HG02610 (cell line): Measurements from ENCODE around the gene VCL.
"Not testable (repeated sequence)": the region's sequence is repeated elsewhere in the genome, so short reads cannot be mapped to it uniquely, and the experiment has no call there.

ENCODE experiments used
- ATAC-seq: cut with Tn5 transposase; IDR thresholded peaks from one replicate; pipeline ENCODE4 v1.9.1; 2021; ENCODE audit warnings: mild to moderate bottlenecking, moderate library complexity; ENCODE audit not compliant: unreplicated experiment

The VCL gene

GRCh38 chr10:74099420-74099819 lies 101.5 kb downstream of the VCL start:
- ATAC-seq: no peak

GRCh38 chr10:74099836-74100235 lies 101.9 kb downstream of the VCL start:
- no peak for ATAC-seq

DNA sequence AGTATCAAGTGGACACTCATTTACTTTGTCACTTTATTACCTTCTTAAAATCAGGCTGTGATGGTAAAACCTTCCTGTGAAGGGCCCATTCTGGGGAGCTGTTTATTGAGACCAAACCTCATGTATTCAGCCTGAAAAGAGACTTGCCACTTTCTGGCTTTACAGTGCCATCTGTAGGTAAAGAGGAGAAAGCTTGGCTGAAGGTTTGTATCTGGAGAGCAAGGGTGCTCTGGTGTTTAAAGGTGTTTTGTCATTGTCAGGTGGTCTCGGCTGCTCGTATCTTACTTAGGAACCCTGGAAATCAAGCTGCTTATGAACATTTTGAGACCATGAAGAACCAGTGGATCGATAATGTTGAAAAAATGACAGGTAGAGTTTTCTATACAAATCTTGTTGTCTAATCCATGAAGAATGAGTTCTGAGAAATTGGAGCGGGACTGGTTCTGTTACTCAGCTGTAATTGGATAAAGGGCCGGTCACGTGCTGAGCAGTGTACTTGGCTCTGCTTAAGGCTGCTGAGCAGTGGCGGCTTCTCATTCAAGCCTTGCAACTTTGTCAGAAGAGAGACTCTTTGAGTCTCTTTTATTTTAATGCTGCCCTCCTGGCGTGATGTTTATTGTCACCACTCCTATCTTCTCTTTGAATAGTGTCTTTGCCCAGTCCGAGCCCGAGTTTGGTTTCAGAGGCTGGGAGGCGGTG lies 105.8 kb downstream of the VCL start:
- no peak for ATAC-seq

DNA sequence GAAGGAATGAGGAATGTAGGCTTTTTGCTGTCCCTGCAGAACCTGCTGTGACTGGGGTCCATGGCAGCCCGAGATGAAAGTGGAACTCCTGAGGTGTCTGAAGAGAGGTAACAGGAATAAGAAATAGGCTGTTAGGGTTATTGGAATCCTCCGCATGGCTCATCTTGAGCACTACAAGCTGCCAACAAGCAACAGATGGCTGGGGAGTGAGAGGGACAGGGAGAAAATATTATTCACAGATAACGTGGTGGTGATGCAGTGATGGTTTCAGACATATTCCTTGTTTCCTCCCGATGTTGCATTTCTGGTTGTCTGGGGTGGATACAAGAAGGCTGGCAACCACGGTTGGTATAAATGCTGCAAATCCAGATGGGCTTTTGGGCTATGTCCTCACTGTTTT lies 106.6 kb downstream of the VCL start:
- ATAC-seq: no peak

DNA sequence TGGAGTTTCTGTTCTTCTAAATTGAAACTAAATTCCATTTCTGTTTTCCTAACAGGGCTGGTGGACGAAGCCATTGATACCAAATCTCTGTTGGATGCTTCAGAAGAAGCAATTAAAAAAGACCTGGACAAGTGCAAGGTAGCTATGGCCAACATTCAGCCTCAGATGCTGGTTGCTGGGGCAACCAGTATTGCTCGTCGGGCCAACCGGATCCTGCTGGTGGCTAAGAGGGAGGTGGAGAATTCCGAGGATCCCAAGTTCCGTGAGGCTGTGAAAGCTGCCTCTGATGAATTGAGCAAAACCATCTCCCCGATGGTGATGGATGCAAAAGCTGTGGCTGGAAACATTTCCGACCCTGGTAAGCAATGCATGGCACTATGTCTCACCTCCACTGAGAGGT lies 107.1 kb downstream of the VCL start:
- ATAC-seq: no peak

DNA sequence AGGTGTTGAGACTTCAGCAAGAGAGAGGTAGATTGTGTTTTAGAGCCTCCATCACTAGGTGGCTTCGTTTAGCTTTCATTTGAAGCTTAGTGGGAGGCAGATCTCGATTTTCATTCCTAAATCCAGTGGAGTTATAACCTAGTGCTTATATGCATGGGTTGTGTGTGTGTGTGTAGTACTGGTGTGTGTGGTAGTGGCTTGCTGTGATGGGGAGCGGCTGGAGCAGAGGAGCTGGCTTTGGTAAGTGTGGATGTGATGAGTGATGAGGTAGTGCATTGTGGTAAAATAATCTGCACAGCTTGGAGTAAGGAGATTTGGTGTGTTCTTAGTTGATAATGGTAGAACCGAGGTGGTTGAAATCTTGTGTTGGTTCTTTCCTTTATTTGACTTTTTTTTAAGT lies 109.5 kb downstream of the VCL start:
- ATAC-seq: no peak

GRCh38 chr10:74109452-74109851 lies 111.5 kb downstream of the VCL start:
- no peak for ATAC-seq

DNA sequence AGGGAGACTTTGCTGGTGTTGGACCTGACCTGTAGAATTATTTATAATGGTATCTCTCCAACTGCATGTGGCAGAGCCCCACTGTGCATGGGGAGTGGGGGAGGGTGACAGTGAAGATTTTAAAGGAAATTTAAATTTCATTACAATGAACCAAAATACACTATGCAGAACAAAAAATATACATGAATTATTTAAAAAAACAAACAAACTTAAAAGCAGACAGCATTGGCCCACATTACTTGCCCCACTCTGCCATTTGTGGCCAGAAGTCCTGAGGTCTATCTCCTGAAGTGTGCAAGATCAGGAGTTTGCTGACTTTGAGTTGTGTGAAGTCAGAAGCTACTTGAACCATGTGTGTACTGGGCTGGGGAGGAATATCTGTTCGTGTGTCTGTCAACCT lies 112.2 kb downstream of the VCL start:
- no peak for ATAC-seq

DNA sequence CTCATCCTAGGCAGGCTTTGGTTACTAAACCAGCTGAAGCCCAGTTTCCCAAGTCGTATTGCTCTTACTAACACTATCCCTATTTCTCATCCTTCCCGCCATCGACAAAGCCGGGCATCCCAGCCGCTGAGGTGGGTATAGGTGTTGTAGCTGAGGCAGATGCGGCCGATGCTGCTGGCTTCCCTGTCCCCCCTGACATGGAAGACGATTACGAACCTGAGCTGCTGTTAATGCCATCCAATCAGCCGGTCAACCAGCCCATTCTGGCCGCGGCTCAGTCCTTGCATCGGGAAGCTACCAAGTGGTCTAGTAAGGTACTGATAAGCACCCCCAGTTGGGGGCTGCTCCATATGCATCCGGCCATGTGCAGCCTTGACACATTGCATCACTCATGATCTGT lies 113.9 kb downstream of the VCL start:
- no peak for ATAC-seq

GRCh38 chr10:74113546-74113945 lies 115.6 kb downstream of the VCL start:
- ATAC-seq: no peak

DNA sequence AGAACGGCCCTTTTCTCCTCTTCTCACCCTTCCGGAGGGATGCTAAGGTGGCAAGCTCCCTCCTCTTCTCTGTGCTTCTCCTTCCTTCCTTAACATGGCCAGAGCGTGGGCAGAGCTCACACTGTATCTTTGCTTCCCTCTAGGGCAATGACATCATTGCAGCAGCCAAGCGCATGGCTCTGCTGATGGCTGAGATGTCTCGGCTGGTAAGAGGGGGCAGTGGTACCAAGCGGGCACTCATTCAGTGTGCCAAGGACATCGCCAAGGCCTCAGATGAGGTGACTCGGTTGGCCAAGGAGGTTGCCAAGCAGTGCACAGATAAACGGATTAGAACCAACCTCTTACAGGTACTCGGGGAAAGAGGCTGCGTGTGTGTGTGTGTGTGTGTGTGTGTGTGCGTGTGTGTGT lies 116.1 kb downstream of the VCL start:
- no peak for ATAC-seq

DNA sequence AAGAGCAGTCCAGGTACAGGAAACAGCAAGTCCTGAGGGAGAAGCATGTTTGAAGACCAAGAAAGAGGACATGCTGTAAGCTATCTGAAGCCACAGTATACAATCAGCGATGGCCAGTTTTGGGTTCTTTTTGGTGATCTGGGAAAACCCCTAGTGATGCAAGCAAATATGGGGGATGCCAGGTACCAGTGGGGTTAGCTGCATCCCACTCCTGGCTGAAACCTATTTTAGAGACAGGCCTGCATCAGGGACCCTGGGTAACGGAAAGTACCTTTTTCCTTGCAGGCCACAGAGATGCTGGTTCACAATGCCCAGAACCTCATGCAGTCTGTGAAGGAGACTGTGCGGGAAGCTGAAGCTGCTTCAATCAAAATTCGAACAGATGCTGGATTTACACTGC lies 119.8 kb downstream of the VCL start:
- ATAC-seq: peak; percentile 62

- no peak for ATAC-seq
Observed at GRCh38 chr10:74118804-74119203, 120.9 kb downstream of the VCL start.

DNA sequence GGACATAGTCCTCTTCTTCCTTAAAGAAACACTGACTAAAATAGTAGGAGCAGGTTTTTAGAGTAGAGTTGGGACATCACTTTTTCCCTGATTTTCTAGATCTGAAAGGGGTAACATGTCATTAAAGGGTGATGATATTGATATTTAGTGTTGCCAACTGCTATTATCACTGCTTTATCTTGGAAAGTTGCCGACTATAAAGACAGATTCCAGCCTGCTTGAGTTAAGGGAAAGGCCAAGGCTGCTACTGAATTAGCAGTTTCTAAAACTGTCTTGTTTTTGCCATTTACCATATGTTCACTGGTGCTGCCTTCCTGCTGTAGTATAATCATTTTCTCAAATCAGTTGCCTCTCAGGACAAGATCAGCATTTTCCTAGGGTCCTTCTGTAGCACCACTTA lies 123.0 kb downstream of the VCL start:
- ATAC-seq: no peak

DNA sequence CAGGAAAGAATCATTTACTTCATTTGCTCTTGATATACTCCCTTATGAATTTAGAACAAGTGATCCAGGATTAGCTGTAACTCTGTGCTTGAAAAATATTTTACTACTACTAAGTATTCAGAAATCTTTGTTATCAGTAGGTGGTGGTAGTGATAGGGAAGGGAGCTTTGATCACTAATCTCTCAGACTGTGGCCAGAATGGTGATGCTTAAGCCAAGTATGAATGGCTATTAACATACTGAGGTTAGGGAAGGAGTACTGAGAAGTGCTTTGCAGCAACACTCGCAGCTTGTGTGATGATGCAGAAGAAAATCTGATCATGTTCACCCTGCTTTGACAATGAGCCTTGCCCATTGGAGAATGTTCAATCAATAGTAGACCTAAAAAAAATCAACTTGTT lies 123.5 kb downstream of the VCL start:
- ATAC-seq: no peak

- no peak for ATAC-seq
Observed at GRCh38 chr10:74122060-74122459, 124.1 kb downstream of the VCL start.

DNA sequence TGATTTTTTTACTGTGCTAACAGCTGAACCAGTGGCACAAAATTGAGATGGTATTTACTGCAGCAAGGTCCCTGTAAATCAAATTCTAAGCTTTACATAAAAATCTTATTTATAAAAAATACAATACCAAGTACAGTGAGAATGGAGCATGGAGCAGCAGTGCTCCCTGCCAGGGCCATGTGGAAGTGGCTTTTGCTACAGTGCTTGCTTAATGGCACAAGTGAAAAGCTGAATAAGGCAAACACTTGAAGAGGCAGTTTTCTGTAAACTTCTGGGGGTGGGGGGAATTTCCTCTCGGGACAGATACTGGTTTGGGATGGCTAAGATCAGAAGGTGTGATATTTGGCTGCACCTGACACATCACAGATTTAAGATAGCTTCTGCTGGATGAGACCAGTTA lies 125.2 kb downstream of the VCL start:
- ATAC-seq: no peak

DNA sequence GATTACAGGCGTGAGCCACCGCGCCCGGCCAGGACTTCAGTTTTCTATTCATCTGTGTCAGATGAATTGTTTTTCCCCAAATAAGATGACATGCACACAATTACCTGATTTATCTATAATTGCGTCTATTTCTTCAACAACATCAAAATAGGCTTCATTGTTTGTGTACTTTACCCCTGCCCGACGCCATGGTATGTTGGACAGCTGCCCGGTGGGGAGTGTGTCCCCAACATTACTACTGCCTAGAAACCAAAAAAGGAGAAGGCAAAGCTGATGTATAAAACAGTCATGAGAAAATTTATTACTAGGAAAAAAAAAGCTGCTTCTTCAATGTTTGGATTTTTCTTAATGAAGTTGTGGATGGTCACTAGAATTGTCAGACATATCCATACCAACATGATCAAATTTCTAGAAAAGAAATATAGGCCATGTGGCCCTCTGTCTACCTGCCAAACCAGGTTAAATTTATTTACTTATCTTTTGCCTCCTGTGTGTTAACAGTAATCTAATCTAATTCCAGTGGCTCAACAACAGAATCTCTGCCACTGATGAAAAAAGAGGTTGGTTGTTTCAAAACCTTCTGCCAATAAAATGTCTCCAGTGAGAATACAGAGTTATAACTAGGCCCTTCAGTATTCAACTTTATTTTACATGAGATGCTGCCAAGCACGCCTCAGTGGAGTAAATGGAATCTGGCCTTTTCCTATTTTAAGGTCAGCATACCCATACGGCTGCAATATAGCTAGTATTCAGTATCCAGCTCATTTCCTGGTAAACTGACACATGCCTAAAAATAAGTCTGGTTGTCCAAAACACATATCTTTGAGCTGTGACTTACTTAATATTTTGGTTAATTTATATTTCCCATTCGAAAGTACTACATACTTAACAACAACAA lies 136.3 kb downstream of the VCL start:
- no peak for ATAC-seq

DNA sequence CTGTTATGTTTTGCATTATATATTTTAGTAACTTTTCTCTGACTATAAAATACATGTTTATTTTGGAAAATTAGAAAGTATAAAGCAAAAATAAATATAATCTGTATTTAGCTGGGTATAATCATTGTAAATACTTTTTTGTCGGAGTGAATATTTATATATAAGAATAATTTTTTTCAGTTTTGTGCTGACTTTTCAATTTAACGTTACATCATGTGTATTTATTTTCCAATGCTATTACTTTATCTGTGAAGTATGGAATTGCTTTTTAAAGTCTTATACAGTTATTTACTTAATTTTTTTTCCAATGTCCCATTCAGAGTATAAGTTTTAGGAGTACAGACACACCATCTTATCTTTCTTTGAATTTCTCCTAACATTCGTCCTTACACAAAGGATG lies 137.5 kb downstream of the VCL start:
- no peak for ATAC-seq

DNA sequence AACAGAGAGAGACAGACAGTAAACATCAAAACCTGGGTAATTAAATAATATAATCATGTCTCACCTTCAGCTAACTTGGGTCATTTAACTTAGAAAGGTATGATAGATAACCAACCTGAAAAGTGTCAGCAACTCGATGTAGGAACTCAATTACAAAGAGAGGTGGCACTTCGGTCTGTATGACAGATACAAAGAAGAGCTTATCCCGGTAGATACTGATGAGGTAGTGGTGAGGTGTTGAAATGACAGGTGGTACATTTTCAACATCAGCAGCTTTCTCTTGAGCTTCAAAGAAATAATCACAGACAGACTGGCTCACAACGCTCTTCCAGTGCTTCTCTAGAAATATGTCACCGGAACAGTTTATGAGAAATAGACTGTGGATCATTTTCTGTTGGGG lies 140.1 kb downstream of the VCL start:
- no peak for ATAC-seq

- ATAC-seq: not testable (repeated sequence)
Observed at GRCh38 chr10:74138596-74138995, 140.7 kb downstream of the VCL start.

- ATAC-seq: no peak
Observed at GRCh38 chr10:74139981-74140380, 142.1 kb downstream of the VCL start.
